ENCODE measurements around the gene THY1. TPM values are rescaled to one million over a fixed set of nuclear protein-coding genes. Genes with fewer than 3 reads are reported as not detected.
A peak's percentile ranks its signal among the peaks of the same experiment; 100 is the strongest.

THY1 gene
- total RNA-seq, 1 experiment from 2014 or later = 13.7 TPM

DNA sequence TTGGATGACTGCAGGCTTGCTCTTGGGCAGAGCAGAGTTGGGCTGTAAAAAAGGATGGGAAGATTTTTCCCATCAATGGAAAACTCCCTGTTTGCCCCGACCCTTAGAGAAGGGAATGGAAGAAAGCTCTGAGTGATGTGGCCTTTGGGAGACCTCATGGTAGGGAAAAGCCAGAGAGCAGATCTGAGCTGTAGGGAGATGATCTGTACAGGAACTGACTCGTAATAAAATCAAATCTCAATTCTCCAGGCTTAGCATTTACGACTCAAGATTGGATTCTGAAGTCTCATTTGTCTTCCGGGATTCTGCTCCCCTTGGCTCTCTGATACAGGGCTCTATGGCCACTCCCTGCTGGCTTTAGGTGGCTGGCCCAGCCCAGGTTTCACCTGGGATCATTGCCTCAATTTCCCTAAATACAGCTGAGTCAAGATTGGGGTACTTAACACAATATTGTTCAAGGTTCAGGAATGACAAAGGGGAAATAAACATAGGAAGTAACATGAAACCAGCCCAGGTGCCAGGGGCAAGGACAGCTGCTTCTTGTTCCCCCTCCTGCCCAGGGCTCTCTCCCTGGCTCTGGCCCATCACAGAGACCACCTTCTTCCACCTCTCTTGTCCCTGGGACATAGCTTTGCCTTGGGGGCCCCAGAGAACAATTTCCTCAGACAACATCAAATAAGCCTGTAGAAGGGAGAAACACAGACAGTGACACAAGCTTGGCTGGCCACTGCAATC lies 38.4 kb upstream of the THY1 start:
- ChIA-PET POLR2A (interaction anchor here (0.5 kb wide), 1 partner anchor 29 kb away, joined by 6 read pairs; no protein-coding TSS in a partner anchor), CTCF (interaction anchor here (0.7 kb wide), 1 partner anchor 16 kb away, joined by 3 read pairs; no protein-coding TSS in a partner anchor)
- no peak for TF ChIP-seq CTCF (IDR thresholded peaks at IDR 0.05)
- no peak for TF ChIP-seq REST (IDR thresholded peaks at IDR 0.05; ENCODE audit: insufficient read depth in 1 of 2, low read depth in 2 of 2, low read length in 1 of 2)
- TF ChIP-seq SIN3A (IDR thresholded peaks at IDR 0.05; ENCODE audit: borderline replicate concordance, insufficient read depth, low read depth, low read length) = no peak
- TF ChIP-seq TCF7L2 (IDR thresholded peaks at IDR 0.05; ENCODE audit: low read depth, low read length) = no peak
- TF ChIP-seq POLR2AphosphoS5 (IDR thresholded peaks at IDR 0.05; ENCODE audit: low read depth, low read length) = no peak
- H3K4me3 ChIP-seq (ENCODE audit: low read depth in 2 of 2, low read length in 2 of 2) = no peak overlapping the region
- BruUV-seq (replicated peaks) = no TSS peak
- in situ Hi-C loops (cut with HindIII; ENCODE audit: low pct_unique_long_range_greater_than_20kb, low sequenced_read_pairs) (no loop called here), intact Hi-C loops (cut with micrococcal nuclease; ENCODE audit: unreplicated experiment) (no loop called here)
- H3K4me1 ChIP-seq (ENCODE audit: control insufficient read depth, insufficient read depth, low read length) = peaks cover 3% of the 10 kb centered on the region; the same call in 1 of the 2 replicates
- no peaks in the 10 kb centered on the region for H3K36me3 ChIP-seq (ENCODE audit: control insufficient read depth, insufficient read depth, low read length)
- DNase-seq (ENCODE audit: low read depth, low spot score) (no peak), ATAC-seq (peak; percentile 42; the same call in 1 of the 2 replicates)
- no peak overlapping the region for H3K27ac ChIP-seq (ENCODE audit: low read length)
- H3K27me3 ChIP-seq (ENCODE audit: control insufficient read depth, insufficient read depth, low read length) = no peaks in the 10 kb centered on the region
- H3K9me3 ChIP-seq (ENCODE audit: control insufficient read depth, insufficient read depth, low read depth, low read length) = no peaks in the 10 kb centered on the region

- ChIA-PET CTCF (no interaction called here), POLR2A (interaction anchor here (0.7 kb wide), 1 partner anchor 339 kb away, joined by 6 read pairs; no protein-coding TSS in a partner anchor)
- no peak for DNase-seq (ENCODE audit: low read depth, low spot score)
These were observed 37.6 kb upstream of the THY1 start for GRCh38 chr11:119460582-119460981.

More at GRCh38 chr11:119460582-119460981, 37.6 kb upstream of the THY1 start:
- Histone ChIP-seq H3K4me1 (ENCODE audit: control insufficient read depth, insufficient read depth, low read length) (peaks cover 3% of the 10 kb centered on the region; the same call in 1 of the 2 replicates), H3K27me3 (ENCODE audit: control insufficient read depth, insufficient read depth, low read length) (no peaks in the 10 kb centered on the region), H3K27ac (ENCODE audit: low read length) (no peak overlapping the region), H3K4me3 (ENCODE audit: low read depth in 2 of 2, low read length in 2 of 2) (no peak overlapping the region), H3K9me3 (ENCODE audit: control insufficient read depth, insufficient read depth, low read depth, low read length) (no peaks in the 10 kb centered on the region), H3K36me3 (ENCODE audit: control insufficient read depth, insufficient read depth, low read length) (no peaks in the 10 kb centered on the region)
- TF ChIP-seq SIN3A (IDR thresholded peaks at IDR 0.05; ENCODE audit: borderline replicate concordance, insufficient read depth, low read depth, low read length) (no peak), REST (IDR thresholded peaks at IDR 0.05; ENCODE audit: insufficient read depth in 1 of 2, low read depth in 2 of 2, low read length in 1 of 2) (no peak), TCF7L2 (IDR thresholded peaks at IDR 0.05; ENCODE audit: low read depth, low read length) (no peak), POLR2AphosphoS5 (IDR thresholded peaks at IDR 0.05; ENCODE audit: low read depth, low read length) (no peak), CTCF (IDR thresholded peaks at IDR 0.05) (no peak)
- ATAC-seq = peak; percentile 35; the same call in 1 of the 2 replicates
- in situ Hi-C loops (cut with HindIII; ENCODE audit: low pct_unique_long_range_greater_than_20kb, low sequenced_read_pairs) = no loop called here
- intact Hi-C loops (cut with micrococcal nuclease; ENCODE audit: unreplicated experiment) = no loop called here
- no TSS peak for BruUV-seq (replicated peaks)
